Hepatocyte (in vitro differentiated cells): ENCODE results near the gene TNNT3. TPM values are rescaled to one million over a fixed set of nuclear protein-coding genes. Genes with fewer than 3 reads are reported as not detected.
A peak's percentile ranks its signal among the peaks of the same experiment; 100 is the strongest.

Experiments
- DNase-seq: peaks from one replicate; pipeline ENCODE4 v3.0.0-alpha.2; 2016; ENCODE audit warnings: low spot score
- H2AFZ ChIP-seq: fragments of 200-600 bp; sonication (generic); 2 replicates; pipeline ENCODE4 v1.6.0; 2016; ENCODE audit warnings: antibody characterized with exemption, mild to moderate bottlenecking
- H3K27ac ChIP-seq: fragments of 200-600 bp; sonication (generic); 2 replicates; pipeline ENCODE4 v1.5.1; 2016; ENCODE audit warnings: mild to moderate bottlenecking
- H3K27me3 ChIP-seq: fragments of 200-600 bp; sonication (generic); 2 replicates; pipeline ENCODE4 v1.6.1; 2016
- H3K36me3 ChIP-seq: fragments of 200-600 bp; sonication (generic); replicated peaks from 2 replicates; pipeline ENCODE4 v1.5.1; 2016; ENCODE audit warnings: low read depth; ENCODE audit not compliant: insufficient read depth
- H3K4me1 ChIP-seq: fragments of 200-600 bp; sonication (generic); 2 replicates; pipeline ENCODE4 v1.5.1; 2016; ENCODE audit warnings: mild to moderate bottlenecking, moderate library complexity; ENCODE audit not compliant: insufficient read depth
- H3K4me2 ChIP-seq: fragments of 200-600 bp; sonication (generic); 2 replicates; pipeline ENCODE4 v1.6.0; 2016
- H3K4me3 ChIP-seq: fragments of 200-600 bp; sonication (generic); 2 replicates; pipeline ENCODE4 v1.5.1; 2016; ENCODE audit warnings: mild to moderate bottlenecking
- H3K79me2 ChIP-seq: fragments of 200-600 bp; sonication (generic); 2 replicates; pipeline ENCODE4 v1.6.0; 2017; ENCODE audit warnings: mild to moderate bottlenecking
- H3K9me2 ChIP-seq: fragments of 200-600 bp; sonication (generic); replicated peaks from 2 replicates; pipeline ENCODE4 v1.6.0; 2017; ENCODE audit warnings: mild to moderate bottlenecking; ENCODE audit not compliant: insufficient read depth
- H3K9me3 ChIP-seq: fragments of 200-600 bp; sonication (generic); 2 replicates; pipeline ENCODE4 v1.5.1; 2016; ENCODE audit warnings: low read depth, mild to moderate bottlenecking
- H4K20me1 ChIP-seq: fragments of 200-600 bp; sonication (generic); 2 replicates; pipeline ENCODE4 v1.6.0; 2016; ENCODE audit warnings: mild to moderate bottlenecking; ENCODE audit not compliant: insufficient read depth, poor library complexity, severe bottlenecking
- EZH2 ChIP-seq: fragments of 200-600 bp; sonication (generic); IDR thresholded peaks from 2 replicates; pipeline ENCODE4 v1.6.1; 2016; ENCODE audit warnings: antibody characterized with exemption, mild to moderate bottlenecking, borderline replicate concordance
- EZH2phosphoT487 ChIP-seq: fragments of 200-600 bp; sonication (generic); IDR thresholded peaks from one replicate; pipeline ENCODE4 v1.6.1; 2018; ENCODE audit warnings: antibody characterized with exemption, mild to moderate bottlenecking, low read depth, moderate library complexity; ENCODE audit not compliant: unreplicated experiment, severe bottlenecking
- WGBS: methylation state at CpG from one replicate; pipeline ENCODE4 v1.1.6; 2016; ENCODE audit warnings: low lambda C conversion rate; ENCODE audit errors: missing lambda C conversion rate; 5-methylcytosine and 5-hydroxymethylcytosine counted together
- polyA plus RNA-seq: library from polyadenylated mRNA; unstranded; fragments of >200 nt; fragmentation: Nextera tagmentation; extraction: Ambion mirVana; gene quantifications from 2 replicates; pipeline ENCODE4 v1.2.1, GENCODE V29; 2016
- total RNA-seq: library from RNA; depleted of rRNA; stranded (reverse); fragments of >200 nt; gene quantifications from 2 replicates; pipeline ENCODE4 v1.2.3, GENCODE V29; 2014
- TF ChIP-seq, protein P1 (sequence below): fragments of 200-600 bp; sonication (generic); IDR thresholded peaks from 2 replicates; pipeline ENCODE4 v1.5.1; 2016; ENCODE audit warnings: antibody characterized with exemption, mild to moderate bottlenecking; ENCODE audit not compliant: poor library complexity

TNNT3 gene
- total and polyA plus RNA-seq, 2 experiments from 2014 or later, result 19.2 to 29.9 TPM

- Histone ChIP-seq H2AFZ (no peak overlapping the region), H3K27ac (peak overlapping the region; percentile 82), H3K4me3 (no peak overlapping the region), H3K9me2 (no peaks in the 10 kb centered on the region), H4K20me1 (no peaks in the 10 kb centered on the region), H3K4me2 (peak overlapping the region; percentile 47), H3K27me3 (no peaks in the 10 kb centered on the region), H3K9me3 (no peaks in the 10 kb centered on the region), H3K36me3 (no peaks in the 10 kb centered on the region), H3K4me1 (peaks cover 35% of the 10 kb centered on the region), H3K79me2 (no peaks in the 10 kb centered on the region)
- TF ChIP-seq, protein P1, sequence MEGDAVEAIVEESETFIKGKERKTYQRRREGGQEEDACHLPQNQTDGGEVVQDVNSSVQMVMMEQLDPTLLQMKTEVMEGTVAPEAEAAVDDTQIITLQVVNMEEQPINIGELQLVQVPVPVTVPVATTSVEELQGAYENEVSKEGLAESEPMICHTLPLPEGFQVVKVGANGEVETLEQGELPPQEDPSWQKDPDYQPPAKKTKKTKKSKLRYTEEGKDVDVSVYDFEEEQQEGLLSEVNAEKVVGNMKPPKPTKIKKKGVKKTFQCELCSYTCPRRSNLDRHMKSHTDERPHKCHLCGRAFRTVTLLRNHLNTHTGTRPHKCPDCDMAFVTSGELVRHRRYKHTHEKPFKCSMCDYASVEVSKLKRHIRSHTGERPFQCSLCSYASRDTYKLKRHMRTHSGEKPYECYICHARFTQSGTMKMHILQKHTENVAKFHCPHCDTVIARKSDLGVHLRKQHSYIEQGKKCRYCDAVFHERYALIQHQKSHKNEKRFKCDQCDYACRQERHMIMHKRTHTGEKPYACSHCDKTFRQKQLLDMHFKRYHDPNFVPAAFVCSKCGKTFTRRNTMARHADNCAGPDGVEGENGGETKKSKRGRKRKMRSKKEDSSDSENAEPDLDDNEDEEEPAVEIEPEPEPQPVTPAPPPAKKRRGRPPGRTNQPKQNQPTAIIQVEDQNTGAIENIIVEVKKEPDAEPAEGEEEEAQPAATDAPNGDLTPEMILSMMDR, result no peak
- TF ChIP-seq EZH2 (no peak), EZH2phosphoT487 (no peak)
- 45% methylated on average over 18 of the region's 18 CpGs for WGBS
- no peak for DNase-seq
These were observed 12.0 kb downstream of the TNNT3 start for GRCh38 chr11:1931341-1932104.

DNA sequence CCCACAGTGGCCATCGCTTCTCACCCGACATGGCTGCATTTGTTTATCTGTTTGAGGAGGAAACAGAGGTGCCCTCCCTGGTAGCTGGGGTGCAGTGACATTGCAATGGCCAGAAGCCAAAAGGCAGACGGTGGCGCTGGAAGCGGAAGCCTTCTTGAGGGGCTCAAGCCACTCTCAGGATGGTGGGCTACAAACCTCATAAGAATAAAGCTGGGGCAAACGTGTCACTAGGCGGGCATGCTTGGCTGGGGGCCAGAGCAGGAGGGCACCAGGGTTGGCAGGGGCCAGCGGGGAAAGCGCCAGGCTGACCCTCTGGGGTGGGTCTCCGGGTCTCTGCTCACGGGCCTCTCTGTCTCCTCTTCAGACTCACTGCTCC is 12.6 kb downstream of the TNNT3 start:
- H3K9me3 ChIP-seq, result no peaks in the 10 kb centered on the region
- WGBS, result 82% methylated on average over 11 of the region's 11 CpGs
- H2AFZ ChIP-seq, result no peak overlapping the region
- peaks cover 29% of the 10 kb centered on the region for H3K4me1 ChIP-seq
- peak overlapping the region; percentile 35 for H3K4me2 ChIP-seq
- no peak for DNase-seq
- peak overlapping the region; percentile 82 for H3K27ac ChIP-seq
- H3K79me2 ChIP-seq, result no peaks in the 10 kb centered on the region
- H3K27me3 ChIP-seq, result no peaks in the 10 kb centered on the region
- no peak overlapping the region for H3K4me3 ChIP-seq
- H3K36me3 ChIP-seq, result no peaks in the 10 kb centered on the region
- TF ChIP-seq EZH2phosphoT487 (no peak), EZH2 (no peak)
- TF ChIP-seq, protein P1, result no peak
- H4K20me1 ChIP-seq, result no peaks in the 10 kb centered on the region
- no peaks in the 10 kb centered on the region for H3K9me2 ChIP-seq

GRCh38 chr11:1932681-1933080 is 13.2 kb downstream of the TNNT3 start:
- TF ChIP-seq EZH2 (no peak), EZH2phosphoT487 (no peak)
- TF ChIP-seq, protein P1, result no peak
- H3K4me2 ChIP-seq, result no peak overlapping the region
- H3K4me3 ChIP-seq, result no peak overlapping the region
- no peaks in the 10 kb centered on the region for H3K9me2 ChIP-seq
- no peak overlapping the region for H2AFZ ChIP-seq
- no peaks in the 10 kb centered on the region for H3K9me3 ChIP-seq
- 88% methylated on average over 2 of the region's 4 CpGs for WGBS
- no peaks in the 10 kb centered on the region for H3K79me2 ChIP-seq
- no peaks in the 10 kb centered on the region for H3K36me3 ChIP-seq
- H3K4me1 ChIP-seq, result peaks cover 23% of the 10 kb centered on the region
- H3K27ac ChIP-seq, result peak overlapping the region; percentile 82
- H4K20me1 ChIP-seq, result no peaks in the 10 kb centered on the region
- no peak for DNase-seq
- H3K27me3 ChIP-seq, result no peaks in the 10 kb centered on the region
